Bladder microvascular endothelial cell (primary cell): ENCODE data around the gene C8B. TPM values are rescaled to one million over a fixed set of nuclear protein-coding genes. Genes with fewer than 3 reads are reported as not detected.

Source experiments
- total RNA-seq: library from RNA; depleted of rRNA; stranded (reverse); fragments of >200 nt; gene quantifications from 2 replicates; pipeline ENCODE4 v1.2.3, GENCODE V29; 2014

Gene C8B
- total RNA-seq = not detected in 2 replicates

GRCh38 chr1:56965916-56966697 lies at the start of gene C8B:
Gene C8B, minus strand, starts transcription at chr1:56966015. Its CDS starts 67 bp downstream, at chr1:56965948.

Other genes starting within 250 kb of the C8B start
- gene FYB2, start 146.6 kb downstream of the C8B start, total RNA-seq = not detected in 2 replicates
- not detected in 2 replicates for gene C8A, start 111.2 kb downstream of the C8B start, total RNA-seq